ENCODE data around the gene GABRB2. TPM values are rescaled to one million over a fixed set of nuclear protein-coding genes. Genes with fewer than 3 reads are reported as not detected.

Gene GABRB2
- total and polyA plus RNA-seq, 7 experiments from 2014 or later = not detected

GRCh38 chr5:161412792-161413191 is 133.7 kb downstream of the GABRB2 start:
- no peak overlapping the region for H3K27ac Mint-ChIP-seq
- H3K4me3 ChIP-seq (ENCODE audit: low read length) = no peak overlapping the region
- H3K4me1 ChIP-seq (ENCODE audit: control insufficient read depth in 2 of 2, insufficient read depth in 2 of 2, low read length in 2 of 2) = no peaks in the 10 kb centered on the region
- no peaks in the 10 kb centered on the region for H3K27me3 ChIP-seq (ENCODE audit: control insufficient read depth in 2 of 2, insufficient read depth in 2 of 2, low read length in 2 of 2)
- no peak overlapping the region for H3K4me3 Mint-ChIP-seq
- no peaks in the 10 kb centered on the region for H3K36me3 ChIP-seq (ENCODE audit: control insufficient read depth in 2 of 3, insufficient read depth in 3 of 3, low read length in 3 of 3)
- intact Hi-C loops (cut with micrococcal nuclease) = no loop called here
- CTCF ChIA-PET = no interaction called here
- POLR2A ChIA-PET = no interaction called here
- H3K9me3 ChIP-seq (ENCODE audit: control insufficient read depth in 2 of 3, low read length in 3 of 3) = no peaks in the 10 kb centered on the region
- peaks cover 0 to 6% (median 0%) of the 10 kb centered on the region in 5 donors for H3K27me3 Mint-ChIP-seq
- H3K4me1 Mint-ChIP-seq = no peaks in the 10 kb centered on the region
- H3K36me3 Mint-ChIP-seq = no peaks in the 10 kb centered on the region
- DNase-seq (no peak), ATAC-seq (no peak)
- H3K9me3 Mint-ChIP-seq = peaks cover 0 to 8% (median 0%) of the 10 kb centered on the region in 11 donors
- no peak overlapping the region for H3K27ac ChIP-seq (ENCODE audit: low read depth, low read length)

GRCh38 chr5:161411156-161411555 is 135.4 kb downstream of the GABRB2 start:
- Histone ChIP-seq H3K27me3 (ENCODE audit: control insufficient read depth in 2 of 2, insufficient read depth in 2 of 2, low read length in 2 of 2) (no peaks in the 10 kb centered on the region), H3K36me3 (ENCODE audit: control insufficient read depth in 2 of 3, insufficient read depth in 3 of 3, low read length in 3 of 3) (no peaks in the 10 kb centered on the region), H3K4me1 (ENCODE audit: control insufficient read depth in 2 of 2, insufficient read depth in 2 of 2, low read length in 2 of 2) (no peaks in the 10 kb centered on the region), H3K27ac (ENCODE audit: low read depth, low read length) (no peak overlapping the region), H3K4me3 (ENCODE audit: low read length) (no peak overlapping the region), H3K9me3 (ENCODE audit: control insufficient read depth in 2 of 3, low read length in 3 of 3) (no peaks in the 10 kb centered on the region)
- Mint-ChIP-seq H3K27ac (no peak overlapping the region), H3K9me3 (peaks cover 0 to 8% (median 0%) of the 10 kb centered on the region in 11 donors), H3K4me1 (no peaks in the 10 kb centered on the region), H3K27me3 (peaks cover 0 to 6% (median 0%) of the 10 kb centered on the region in 5 donors), H3K4me3 (no peak overlapping the region), H3K36me3 (no peaks in the 10 kb centered on the region)
- ATAC-seq (no peak), DNase-seq (no peak)
- POLR2A ChIA-PET = no interaction called here
- CTCF ChIA-PET = no interaction called here
- intact Hi-C loops (cut with micrococcal nuclease) = no loop called here

- H3K9me3 ChIP-seq (ENCODE audit: control insufficient read depth in 2 of 3, low read length in 3 of 3) = no peaks in the 10 kb centered on the region
- intact Hi-C loops (cut with micrococcal nuclease) = no loop called here
- no peak overlapping the region for H3K4me3 Mint-ChIP-seq
These were observed 135.9 kb downstream of the GABRB2 start for GRCh38 chr5:161410640-161411039.

GRCh38 chr5:161409471-161409870 is 137.1 kb downstream of the GABRB2 start:
- ChIA-PET POLR2A (no interaction called here), CTCF (no interaction called here)
- Histone ChIP-seq H3K9me3 (ENCODE audit: control insufficient read depth in 2 of 3, low read length in 3 of 3) (no peaks in the 10 kb centered on the region), H3K4me3 (ENCODE audit: low read length) (no peak overlapping the region), H3K4me1 (ENCODE audit: control insufficient read depth in 2 of 2, insufficient read depth in 2 of 2, low read length in 2 of 2) (no peaks in the 10 kb centered on the region), H3K27ac (ENCODE audit: low read depth, low read length) (no peak overlapping the region), H3K27me3 (ENCODE audit: control insufficient read depth in 2 of 2, insufficient read depth in 2 of 2, low read length in 2 of 2) (no peaks in the 10 kb centered on the region), H3K36me3 (ENCODE audit: control insufficient read depth in 2 of 3, insufficient read depth in 3 of 3, low read length in 3 of 3) (no peaks in the 10 kb centered on the region)
- Mint-ChIP-seq H3K4me1 (no peaks in the 10 kb centered on the region), H3K36me3 (no peaks in the 10 kb centered on the region), H3K27me3 (peaks cover 0 to 6% (median 0%) of the 10 kb centered on the region in 5 donors), H3K4me3 (no peak overlapping the region), H3K9me3 (peaks cover 0 to 8% (median 0%) of the 10 kb centered on the region in 11 donors), H3K27ac (no peak overlapping the region)
- intact Hi-C loops (cut with micrococcal nuclease) = no loop called here
- DNase-seq = no peak
- ATAC-seq = no peak

More at GRCh38 chr5:161410640-161411039, 135.9 kb downstream of the GABRB2 start:
- no peaks in the 10 kb centered on the region for H3K4me1 Mint-ChIP-seq
- H3K27me3 Mint-ChIP-seq = peaks cover 0 to 6% (median 0%) of the 10 kb centered on the region in 5 donors
- ATAC-seq (no peak), DNase-seq (no peak)
- no peaks in the 10 kb centered on the region for H3K4me1 ChIP-seq (ENCODE audit: control insufficient read depth in 2 of 2, insufficient read depth in 2 of 2, low read length in 2 of 2)
- H3K36me3 ChIP-seq (ENCODE audit: control insufficient read depth in 2 of 3, insufficient read depth in 3 of 3, low read length in 3 of 3) = no peaks in the 10 kb centered on the region
- no peak overlapping the region for H3K27ac Mint-ChIP-seq
- CTCF ChIA-PET = no interaction called here
- H3K27ac ChIP-seq (ENCODE audit: low read depth, low read length) = no peak overlapping the region
- H3K9me3 Mint-ChIP-seq = peaks cover 0 to 8% (median 0%) of the 10 kb centered on the region in 11 donors
- H3K27me3 ChIP-seq (ENCODE audit: control insufficient read depth in 2 of 2, insufficient read depth in 2 of 2, low read length in 2 of 2) = no peaks in the 10 kb centered on the region
- POLR2A ChIA-PET = no interaction called here
- H3K4me3 ChIP-seq (ENCODE audit: low read length) = no peak overlapping the region
- H3K36me3 Mint-ChIP-seq = no peaks in the 10 kb centered on the region

- Mint-ChIP-seq H3K4me1 (no peaks in the 10 kb centered on the region), H3K9me3 (peaks cover 0 to 2% (median 0%) of the 10 kb centered on the region in 11 donors), H3K36me3 (no peaks in the 10 kb centered on the region), H3K4me3 (no peak overlapping the region), H3K27ac (no peak overlapping the region), H3K27me3 (peaks cover 0 to 6% (median 0%) of the 10 kb centered on the region in 5 donors)
- no peaks in the 10 kb centered on the region for H3K9me3 ChIP-seq (ENCODE audit: control insufficient read depth in 2 of 3, low read length in 3 of 3)
- intact Hi-C loops (cut with micrococcal nuclease) = no loop called here
- H3K27me3 ChIP-seq (ENCODE audit: control insufficient read depth in 2 of 2, insufficient read depth in 2 of 2, low read length in 2 of 2) = no peaks in the 10 kb centered on the region
- DNase-seq = no peak
- no peak overlapping the region for H3K27ac ChIP-seq (ENCODE audit: low read depth, low read length)
- POLR2A ChIA-PET = no interaction called here
- CTCF ChIA-PET = no interaction called here
- no peaks in the 10 kb centered on the region for H3K4me1 ChIP-seq (ENCODE audit: control insufficient read depth in 2 of 2, insufficient read depth in 2 of 2, low read length in 2 of 2)
- no peaks in the 10 kb centered on the region for H3K36me3 ChIP-seq (ENCODE audit: control insufficient read depth in 2 of 3, insufficient read depth in 3 of 3, low read length in 3 of 3)
- no peak for ATAC-seq
- no peak overlapping the region for H3K4me3 ChIP-seq (ENCODE audit: low read length)
These were observed 139.6 kb downstream of the GABRB2 start for GRCh38 chr5:161406880-161407279.

- no peak overlapping the region for H3K4me3 ChIP-seq (ENCODE audit: low read length)
- ChIA-PET CTCF (no interaction called here), POLR2A (no interaction called here)
- no peak overlapping the region for H3K4me3 Mint-ChIP-seq
- H3K27ac Mint-ChIP-seq = no peak overlapping the region
- no peaks in the 10 kb centered on the region for H3K9me3 ChIP-seq (ENCODE audit: control insufficient read depth in 2 of 3, low read length in 3 of 3)
- H3K36me3 ChIP-seq (ENCODE audit: control insufficient read depth in 2 of 3, insufficient read depth in 3 of 3, low read length in 3 of 3) = no peaks in the 10 kb centered on the region
- H3K9me3 Mint-ChIP-seq = peaks cover 0 to 5% (median 0%) of the 10 kb centered on the region in 11 donors
- intact Hi-C loops (cut with micrococcal nuclease) = no loop called here
- no peaks in the 10 kb centered on the region for H3K4me1 ChIP-seq (ENCODE audit: control insufficient read depth in 2 of 2, insufficient read depth in 2 of 2, low read length in 2 of 2)
- no peak overlapping the region for H3K27ac ChIP-seq (ENCODE audit: low read depth, low read length)
- no peak for DNase-seq
- no peak for ATAC-seq
- no peaks in the 10 kb centered on the region for H3K36me3 Mint-ChIP-seq
- H3K27me3 Mint-ChIP-seq = peaks cover 0 to 6% (median 0%) of the 10 kb centered on the region in 5 donors
- no peaks in the 10 kb centered on the region for H3K4me1 Mint-ChIP-seq
- H3K27me3 ChIP-seq (ENCODE audit: control insufficient read depth in 2 of 2, insufficient read depth in 2 of 2, low read length in 2 of 2) = no peaks in the 10 kb centered on the region
These were observed 142.5 kb downstream of the GABRB2 start for GRCh38 chr5:161403996-161404395.

- Mint-ChIP-seq H3K4me1 (no peaks in the 10 kb centered on the region), H3K36me3 (no peaks in the 10 kb centered on the region), H3K9me3 (peaks cover 0 to 5% (median 0%) of the 10 kb centered on the region in 11 donors), H3K27me3 (no peaks in the 10 kb centered on the region), H3K27ac (no peak overlapping the region), H3K4me3 (no peak overlapping the region)
- no peaks in the 10 kb centered on the region for H3K36me3 ChIP-seq (ENCODE audit: control insufficient read depth in 2 of 3, insufficient read depth in 3 of 3, low read length in 3 of 3)
- ATAC-seq (no peak), DNase-seq (no peak)
- H3K27me3 ChIP-seq (ENCODE audit: control insufficient read depth in 2 of 2, insufficient read depth in 2 of 2, low read length in 2 of 2) = no peaks in the 10 kb centered on the region
- CTCF ChIA-PET = no interaction called here
- no peaks in the 10 kb centered on the region for H3K9me3 ChIP-seq (ENCODE audit: control insufficient read depth in 2 of 3, low read length in 3 of 3)
- H3K27ac ChIP-seq (ENCODE audit: low read depth, low read length) = no peak overlapping the region
- H3K4me3 ChIP-seq (ENCODE audit: low read length) = no peak overlapping the region
- POLR2A ChIA-PET = no interaction called here
- intact Hi-C loops (cut with micrococcal nuclease) = no loop called here
- H3K4me1 ChIP-seq (ENCODE audit: control insufficient read depth in 2 of 2, insufficient read depth in 2 of 2, low read length in 2 of 2) = no peaks in the 10 kb centered on the region
These were observed 143.4 kb downstream of the GABRB2 start for GRCh38 chr5:161403121-161403520.
